ENCODE data around the gene CAMKV.

The CAMKV gene

GRCh38 chr3:49896345-49896744 lies 26.6 kb upstream of the CAMKV start:
- peak in 12 of 58 donors; percentile 10 to 56 (median 34) for DNase-seq

- DNase-seq, result no peak
These were observed 26.1 kb upstream of the CAMKV start for GRCh38 chr3:49895791-49896190.

- no peak for DNase-seq
These were observed 19.6 kb upstream of the CAMKV start for GRCh38 chr3:49889296-49889695.

- no peak for DNase-seq
These were observed 17.2 kb upstream of the CAMKV start for GRCh38 chr3:49886922-49887265.

- no peak for DNase-seq
These were observed 14.3 kb upstream of the CAMKV start for GRCh38 chr3:49883998-49884397.

- no peak for DNase-seq
These were observed 12.5 kb upstream of the CAMKV start for GRCh38 chr3:49882166-49882565.

- peak in 1 of 58 donors; percentile 20 for DNase-seq
These were observed 11.0 kb upstream of the CAMKV start for GRCh38 chr3:49880581-49881315.

GRCh38 chr3:49879721-49880120 lies 10.0 kb upstream of the CAMKV start:
- DNase-seq, result no peak

GRCh38 chr3:49878686-49879085 lies 9.0 kb upstream of the CAMKV start:
- no peak for DNase-seq

GRCh38 chr3:49877716-49878115 lies 8.0 kb upstream of the CAMKV start:
- no peak for DNase-seq

- DNase-seq, result no peak
These were observed 6.9 kb upstream of the CAMKV start for GRCh38 chr3:49876567-49876966.

- DNase-seq, result no peak
These were observed 3.9 kb upstream of the CAMKV start for GRCh38 chr3:49873623-49874022.

GRCh38 chr3:49872801-49873281 lies 3.1 kb upstream of the CAMKV start:
- peak in 4 of 58 donors; percentile 22 to 34 (median 30) for DNase-seq

GRCh38 chr3:49871531-49872153 lies 1.9 kb upstream of the CAMKV start:
- DNase-seq, result peak in 13 of 58 donors; percentile 11 to 44 (median 28)

GRCh38 chr3:49868862-49869466 lies 742 bp downstream of the CAMKV start:
- peak in 25 of 58 donors; percentile 13 to 73 (median 52) for DNase-seq

GRCh38 chr3:49867871-49868321 lies 1.8 kb downstream of the CAMKV start:
- no peak for DNase-seq

GRCh38 chr3:49867400-49867799 lies 2.3 kb downstream of the CAMKV start:
- DNase-seq, result no peak

GRCh38 chr3:49865198-49865784 lies 4.4 kb downstream of the CAMKV start:
- peak in 2 of 58 donors; percentile 23 to 39 for DNase-seq

GRCh38 chr3:49864505-49864904 lies 5.2 kb downstream of the CAMKV start:
- no peak for DNase-seq

- DNase-seq, result no peak
These were observed 10.0 kb downstream of the CAMKV start for GRCh38 chr3:49859576-49860305.
